ENCODE results near the gene SSBP2. TPM values are rescaled to one million over a fixed set of nuclear protein-coding genes. Genes with fewer than 3 reads are reported as not detected.

The SSBP2 gene
- total RNA-seq, 2 donors from 2014 or later = 25.1 to 26.9 TPM

DNA sequence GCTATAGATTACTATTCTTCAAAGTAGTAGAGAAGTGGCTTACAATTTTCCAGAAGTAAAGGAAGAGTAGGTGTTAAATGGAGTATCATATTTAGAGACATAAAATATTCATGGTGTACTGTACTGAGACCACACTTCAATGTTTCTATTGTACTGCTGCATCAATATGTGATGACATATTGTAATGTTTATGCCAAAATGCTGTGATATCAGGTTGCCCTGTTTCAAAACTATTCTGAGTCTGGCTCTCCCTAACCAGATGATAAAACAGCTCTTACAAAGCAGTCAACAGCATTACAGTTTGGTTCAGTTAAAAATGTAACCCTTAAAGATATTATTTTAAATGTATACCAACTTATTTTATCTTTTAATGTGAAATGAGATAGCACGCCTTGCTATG, 326.2 kb downstream of the SSBP2 start:
- Histone ChIP-seq H3K36me3 (no peaks in the 10 kb centered on the region), H3K27ac (no peak overlapping the region), H3K27me3 (replicated peaks; ENCODE audit: insufficient read depth) (no peaks in the 10 kb centered on the region), H3K4me1 (replicated peaks) (no peaks in the 10 kb centered on the region), H3K9me3 (no peaks in the 10 kb centered on the region), H3K4me3 (no peak overlapping the region)
- no peak for TF ChIP-seq POLR2A (IDR thresholded peaks at IDR 0.05)
- TF ChIP-seq POLR2AphosphoS5 (IDR thresholded peaks at IDR 0.05) = no peak
- TF ChIP-seq, protein P1, sequence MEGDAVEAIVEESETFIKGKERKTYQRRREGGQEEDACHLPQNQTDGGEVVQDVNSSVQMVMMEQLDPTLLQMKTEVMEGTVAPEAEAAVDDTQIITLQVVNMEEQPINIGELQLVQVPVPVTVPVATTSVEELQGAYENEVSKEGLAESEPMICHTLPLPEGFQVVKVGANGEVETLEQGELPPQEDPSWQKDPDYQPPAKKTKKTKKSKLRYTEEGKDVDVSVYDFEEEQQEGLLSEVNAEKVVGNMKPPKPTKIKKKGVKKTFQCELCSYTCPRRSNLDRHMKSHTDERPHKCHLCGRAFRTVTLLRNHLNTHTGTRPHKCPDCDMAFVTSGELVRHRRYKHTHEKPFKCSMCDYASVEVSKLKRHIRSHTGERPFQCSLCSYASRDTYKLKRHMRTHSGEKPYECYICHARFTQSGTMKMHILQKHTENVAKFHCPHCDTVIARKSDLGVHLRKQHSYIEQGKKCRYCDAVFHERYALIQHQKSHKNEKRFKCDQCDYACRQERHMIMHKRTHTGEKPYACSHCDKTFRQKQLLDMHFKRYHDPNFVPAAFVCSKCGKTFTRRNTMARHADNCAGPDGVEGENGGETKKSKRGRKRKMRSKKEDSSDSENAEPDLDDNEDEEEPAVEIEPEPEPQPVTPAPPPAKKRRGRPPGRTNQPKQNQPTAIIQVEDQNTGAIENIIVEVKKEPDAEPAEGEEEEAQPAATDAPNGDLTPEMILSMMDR (IDR thresholded peaks at IDR 0.05) = no peak
- 96% methylated on average over 1 of the region's 1 CpG for WGBS
- no peak for DNase-seq (ENCODE audit: low spot score)
- intact Hi-C loops (cut with DNase I) = loop anchor here (5.0 kb wide), 5 partner anchors 323 to 803 kb away; partner anchors contain the start of gene ATG10

DNA sequence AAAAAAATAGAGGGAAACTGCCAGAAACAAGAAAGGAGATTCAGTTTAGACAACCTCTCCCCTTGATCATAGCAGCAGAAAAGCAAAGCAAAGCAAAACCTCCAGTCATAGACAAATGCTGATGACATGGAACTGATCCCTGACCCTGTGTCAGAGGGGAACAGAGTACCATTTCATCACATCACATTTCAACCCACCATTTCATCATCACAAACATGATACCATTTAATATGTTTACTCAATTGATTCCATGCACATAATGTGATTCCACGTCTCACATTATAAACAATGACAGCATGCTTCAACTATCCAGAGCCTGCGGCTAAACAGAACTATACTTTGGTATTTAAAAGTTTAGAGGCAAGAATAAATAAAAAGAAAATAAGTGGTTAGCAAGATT, 328.2 kb downstream of the SSBP2 start:
- Histone ChIP-seq H3K36me3 (no peaks in the 10 kb centered on the region), H3K4me1 (replicated peaks) (no peaks in the 10 kb centered on the region), H3K4me3 (no peak overlapping the region), H3K27ac (no peak overlapping the region), H3K27me3 (replicated peaks; ENCODE audit: insufficient read depth) (no peaks in the 10 kb centered on the region), H3K9me3 (no peaks in the 10 kb centered on the region)
- TF ChIP-seq POLR2A (IDR thresholded peaks at IDR 0.05) = no peak
- no peak for TF ChIP-seq POLR2AphosphoS5 (IDR thresholded peaks at IDR 0.05)
- TF ChIP-seq, protein P1 (IDR thresholded peaks at IDR 0.05) = no peak
- DNase-seq (ENCODE audit: low spot score) = no peak
- intact Hi-C loops (cut with DNase I) = loop anchor here (5.0 kb wide), 1 partner anchor 325 kb away; no protein-coding TSS in a partner anchor
- 63% methylated on average over 2 of the region's 2 CpGs for WGBS

DNA sequence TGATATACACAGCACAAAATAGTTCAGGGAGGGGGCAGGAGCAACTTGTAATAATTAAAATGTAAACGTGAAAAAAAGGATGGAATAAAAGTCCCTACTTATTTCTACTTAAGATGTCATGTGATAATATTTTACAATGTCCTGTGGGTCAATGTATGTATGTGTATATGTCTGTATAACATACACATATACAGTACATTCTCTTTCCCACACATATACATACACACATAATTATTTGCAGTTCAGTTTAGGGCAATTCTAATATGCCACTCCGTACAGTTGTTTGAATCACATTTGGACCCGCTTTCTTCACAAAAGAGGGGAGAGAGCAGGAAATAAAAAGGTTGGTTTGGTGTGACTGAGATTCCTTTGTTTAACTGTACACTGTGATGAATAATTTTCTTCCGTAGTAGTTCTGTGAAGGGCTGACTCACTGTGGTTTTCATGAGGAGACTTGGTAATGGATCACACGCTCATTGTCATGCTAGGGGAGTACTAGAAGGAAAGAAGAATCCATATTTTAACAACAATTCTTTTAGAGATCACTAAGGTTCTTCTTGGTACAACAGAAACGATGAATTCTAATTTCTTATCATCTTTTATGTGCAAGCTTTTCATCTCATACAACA, 330.7 kb downstream of the SSBP2 start:
- Histone ChIP-seq H3K36me3 (no peaks in the 10 kb centered on the region), H3K4me3 (no peak overlapping the region), H3K27me3 (replicated peaks; ENCODE audit: insufficient read depth) (no peaks in the 10 kb centered on the region), H3K27ac (no peak overlapping the region), H3K9me3 (no peaks in the 10 kb centered on the region), H3K4me1 (replicated peaks) (no peaks in the 10 kb centered on the region)
- 55% methylated on average over 6 of the region's 6 CpGs for WGBS
- no peak for DNase-seq (ENCODE audit: low spot score)
- intact Hi-C loops (cut with DNase I) = loop anchor here (5.0 kb wide), 1 partner anchor 327 kb away; no protein-coding TSS in a partner anchor
- TF ChIP-seq POLR2AphosphoS5 (IDR thresholded peaks at IDR 0.05) (no peak), POLR2A (IDR thresholded peaks at IDR 0.05) (no peak)
- TF ChIP-seq, protein P1 (IDR thresholded peaks at IDR 0.05) = no peak

DNA sequence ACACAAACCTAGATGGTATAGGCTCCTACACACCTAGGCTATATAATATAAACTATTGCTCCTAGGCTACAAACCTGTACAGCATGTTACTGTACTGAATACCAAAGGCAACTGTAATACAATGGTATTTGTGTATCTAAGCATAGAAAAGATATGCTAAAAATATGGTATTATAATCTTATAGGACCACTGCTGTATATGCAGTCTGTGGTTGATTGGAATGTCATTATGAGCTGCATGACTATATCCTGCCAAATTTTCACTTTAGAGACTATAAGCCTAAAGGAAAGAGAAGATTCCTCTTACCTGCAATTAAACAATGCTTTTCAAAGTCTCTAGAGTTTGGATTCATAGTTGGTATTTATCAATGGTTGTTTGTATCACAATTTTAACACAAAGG, 332.3 kb downstream of the SSBP2 start:
- intact Hi-C loops (cut with DNase I) = no loop called here
- no peaks in the 10 kb centered on the region for H3K36me3 ChIP-seq
- H3K4me1 ChIP-seq (replicated peaks) = no peaks in the 10 kb centered on the region

More for the DNA sequence above, 332.3 kb downstream of the SSBP2 start:
- H3K9me3 ChIP-seq = no peaks in the 10 kb centered on the region
- H3K4me3 ChIP-seq = no peak overlapping the region
- DNase-seq (ENCODE audit: low spot score) = no peak
- TF ChIP-seq POLR2A (IDR thresholded peaks at IDR 0.05) (no peak), POLR2AphosphoS5 (IDR thresholded peaks at IDR 0.05) (no peak)
- TF ChIP-seq, protein P1 (IDR thresholded peaks at IDR 0.05) = no peak
- no peak overlapping the region for H3K27ac ChIP-seq
- no peaks in the 10 kb centered on the region for H3K27me3 ChIP-seq (replicated peaks; ENCODE audit: insufficient read depth)

Data from prostate gland (tissue), 2 donors.